HEK293 (cell line): ENCODE results near the gene CEP76.
A peak's percentile ranks its signal among the peaks of the same experiment; 100 is the strongest.

Source experiments
- CTCF ChIA-PET: fragments of 350-600 bp; formaldehyde crosslinking; extraction: SDS; loops from one replicate; lab custom pipeline; 2021; ENCODE audit warnings: antibody characterized with exemption; lab: Yijun Ruan, JAX
- POLR2A ChIA-PET: fragments of 300-600 bp; formaldehyde crosslinking; extraction: SDS; loops from one replicate; lab custom pipeline; 2020; ENCODE audit warnings: antibody characterized with exemption, inconsistent platforms; lab: Yijun Ruan, JAX
- H3K27ac ChIP-seq: fragments of 200-500 bp; sonication (Bioruptor generic); 2 replicates; pipeline ENCODE4 v1.5.1; 2014; ENCODE audit warnings: low read depth, low read length, control low read depth, inconsistent platforms; ENCODE audit errors: extremely low read depth
- H3K36me3 ChIP-seq, 2 experiments: fragments of 200-500 bp in 1 of 2; sonication (Bioruptor generic) in 1 of 2; 1 replicate in 1 of 2; 2 replicates in 1 of 2; pipeline ENCODE4 v1.5.1; 2014 to 2017; ENCODE audit warnings: inconsistent platforms in 2 of 2, low read length in 2 of 2; ENCODE audit not compliant: control insufficient read depth in 2 of 2, insufficient read depth in 1 of 2
- H3K4me1 ChIP-seq: fragments of 200-500 bp; sonication (Bioruptor generic); 2 replicates; pipeline ENCODE4 v1.5.1; 2014; ENCODE audit warnings: mild to moderate bottlenecking, low read length, inconsistent platforms; ENCODE audit not compliant: control insufficient read depth, insufficient read depth
- H3K4me3 ChIP-seq: 2 replicates; pipeline ENCODE4 v1.5.1; 2011; ENCODE audit warnings: low read depth, mild to moderate bottlenecking, control low read depth, low read length, moderate library complexity
- H3K9me3 ChIP-seq: fragments of 200-500 bp; sonication (Bioruptor generic); 2 replicates; pipeline ENCODE4 v1.5.1; 2014; ENCODE audit warnings: low read depth, low read length, inconsistent platforms; ENCODE audit not compliant: control insufficient read depth, insufficient read depth
- AEBP2 ChIP-seq: fragments of 450-650 bp; formaldehyde crosslinking; IDR thresholded peaks from 2 replicates; pipeline ENCODE4 v1.5.1; 2016; ENCODE audit warnings: missing biosample characterization, missing genetic modification characterization, borderline replicate concordance
- GFI1B ChIP-seq: fragments of 450-650 bp; formaldehyde crosslinking; IDR thresholded peaks from 2 replicates; pipeline ENCODE4 v1.5.1; 2016; ENCODE audit warnings: missing biosample characterization, missing genetic modification characterization
- IKZF3 ChIP-seq: fragments of 450-650 bp; IDR thresholded peaks from 2 replicates; pipeline ENCODE4 v1.5.0; 2018; ENCODE audit warnings: missing biosample characterization, mild to moderate bottlenecking, missing genetic modification characterization, moderate library complexity
- PATZ1 ChIP-seq: fragments of 450-650 bp; formaldehyde crosslinking; IDR thresholded peaks from 2 replicates; pipeline ENCODE4 v1.5.1; 2016; ENCODE audit warnings: missing biosample characterization, missing genetic modification characterization
- ZBTB48 ChIP-seq: fragments of 450-650 bp; formaldehyde crosslinking; IDR thresholded peaks from 2 replicates; pipeline ENCODE4 v1.5.1; 2016; ENCODE audit warnings: missing biosample characterization, missing genetic modification characterization
- ZFHX2 ChIP-seq: fragments of 450-650 bp; formaldehyde crosslinking; conservative IDR thresholded peaks from 2 replicates; pipeline ENCODE4 v1.5.1; 2016; ENCODE audit warnings: missing biosample characterization, missing genetic modification characterization
- ZNF132 ChIP-seq: fragments of 450-650 bp; formaldehyde crosslinking; IDR thresholded peaks from 2 replicates; pipeline ENCODE4 v1.5.1; 2017; ENCODE audit warnings: missing biosample characterization, missing genetic modification characterization, borderline replicate concordance
- ZNF133 ChIP-seq: fragments of 450-650 bp; formaldehyde crosslinking; IDR thresholded peaks from 2 replicates; pipeline ENCODE4 v1.5.1; 2016; ENCODE audit warnings: missing biosample characterization, missing genetic modification characterization
- ZNF2 ChIP-seq: fragments of 450-650 bp; formaldehyde crosslinking; IDR thresholded peaks from 2 replicates; pipeline ENCODE4 v1.5.1; 2016; ENCODE audit warnings: missing biosample characterization, missing genetic modification characterization
- ZNF266 ChIP-seq: fragments of 450-650 bp; formaldehyde crosslinking; IDR thresholded peaks from 2 replicates; pipeline ENCODE4 v1.5.1; 2016; ENCODE audit warnings: missing biosample characterization, missing genetic modification characterization, low read depth
- ZNF354C ChIP-seq: fragments of 450-650 bp; formaldehyde crosslinking; IDR thresholded peaks from 2 replicates; pipeline ENCODE4 v1.5.1; 2016; ENCODE audit warnings: missing biosample characterization, missing genetic modification characterization, low read depth, borderline replicate concordance
- ZNF37A ChIP-seq: fragments of 450-650 bp; IDR thresholded peaks from 2 replicates; pipeline ENCODE4 v1.5.1; 2018; ENCODE audit warnings: missing biosample characterization, missing genetic modification characterization
- ZNF416 ChIP-seq: fragments of 450-650 bp; formaldehyde crosslinking; IDR thresholded peaks from 2 replicates; pipeline ENCODE4 v1.5.1; 2016; ENCODE audit warnings: missing biosample characterization, missing genetic modification characterization
- ZNF423 ChIP-seq: fragments of 450-650 bp; formaldehyde crosslinking; IDR thresholded peaks from 2 replicates; pipeline ENCODE4 v1.5.1; 2016; ENCODE audit warnings: missing biosample characterization, missing genetic modification characterization
- ZNF48 ChIP-seq: fragments of 450-650 bp; formaldehyde crosslinking; IDR thresholded peaks from 2 replicates; pipeline ENCODE4 v1.5.1; 2016; ENCODE audit warnings: missing biosample characterization, missing genetic modification characterization
- ZNF530 ChIP-seq: fragments of 450-650 bp; formaldehyde crosslinking; IDR thresholded peaks from 2 replicates; pipeline ENCODE4 v1.5.1; 2016; ENCODE audit warnings: low read depth, missing biosample characterization, missing genetic modification characterization
- ZNF555 ChIP-seq: fragments of 450-650 bp; formaldehyde crosslinking; conservative IDR thresholded peaks from 2 replicates; pipeline ENCODE4 v1.5.1; 2017; ENCODE audit warnings: missing biosample characterization, mild to moderate bottlenecking, missing genetic modification characterization, inconsistent platforms
- ZNF571 ChIP-seq: fragments of 450-650 bp; formaldehyde crosslinking; IDR thresholded peaks from 2 replicates; pipeline ENCODE4 v1.5.0; 2017; ENCODE audit warnings: missing biosample characterization, missing genetic modification characterization
- ZNF610 ChIP-seq: fragments of 450-650 bp; formaldehyde crosslinking; IDR thresholded peaks from 2 replicates; pipeline ENCODE4 v1.5.1; 2016; ENCODE audit warnings: missing biosample characterization, missing genetic modification characterization, borderline replicate concordance
- ZNF624 ChIP-seq: fragments of 450-650 bp; formaldehyde crosslinking; IDR thresholded peaks from 2 replicates; pipeline ENCODE4 v1.5.1; 2017; ENCODE audit warnings: missing biosample characterization, missing genetic modification characterization
- ZNF658 ChIP-seq: fragments of 450-650 bp; formaldehyde crosslinking; IDR thresholded peaks from 2 replicates; pipeline ENCODE4; 2016; ENCODE audit warnings: missing biosample characterization, missing genetic modification characterization
- ZSCAN23 ChIP-seq: fragments of 450-650 bp; formaldehyde crosslinking; IDR thresholded peaks from 2 replicates; pipeline ENCODE4 v1.5.1; 2016; ENCODE audit warnings: missing biosample characterization, missing genetic modification characterization
- TF ChIP-seq, protein P1 (sequence below): fragments of 450-650 bp; formaldehyde crosslinking; IDR thresholded peaks from 2 replicates; pipeline ENCODE4 v1.5.1; 2016; ENCODE audit warnings: missing biosample characterization, missing genetic modification characterization, low read depth
- TF ChIP-seq, protein P2 (sequence below): fragments of 450-650 bp; formaldehyde crosslinking; IDR thresholded peaks from 2 replicates; pipeline ENCODE4 v1.5.1; 2017; ENCODE audit warnings: missing biosample characterization, mild to moderate bottlenecking, missing genetic modification characterization, moderate library complexity
- TF ChIP-seq, protein P3 (sequence below): fragments of 450-650 bp; formaldehyde crosslinking; IDR thresholded peaks from 2 replicates; pipeline ENCODE4 v1.5.1; 2017; ENCODE audit warnings: missing biosample characterization, missing genetic modification characterization
- TF ChIP-seq, protein P4 (sequence below): fragments of 450-650 bp; formaldehyde crosslinking; IDR thresholded peaks from 2 replicates; pipeline ENCODE4 v1.5.1; 2016; ENCODE audit warnings: missing biosample characterization, missing genetic modification characterization

The CEP76 gene

GRCh38 chr18:12658426-12659138, 43.9 kb downstream of the CEP76 start (continued):
- TF ChIP-seq, protein P1, sequence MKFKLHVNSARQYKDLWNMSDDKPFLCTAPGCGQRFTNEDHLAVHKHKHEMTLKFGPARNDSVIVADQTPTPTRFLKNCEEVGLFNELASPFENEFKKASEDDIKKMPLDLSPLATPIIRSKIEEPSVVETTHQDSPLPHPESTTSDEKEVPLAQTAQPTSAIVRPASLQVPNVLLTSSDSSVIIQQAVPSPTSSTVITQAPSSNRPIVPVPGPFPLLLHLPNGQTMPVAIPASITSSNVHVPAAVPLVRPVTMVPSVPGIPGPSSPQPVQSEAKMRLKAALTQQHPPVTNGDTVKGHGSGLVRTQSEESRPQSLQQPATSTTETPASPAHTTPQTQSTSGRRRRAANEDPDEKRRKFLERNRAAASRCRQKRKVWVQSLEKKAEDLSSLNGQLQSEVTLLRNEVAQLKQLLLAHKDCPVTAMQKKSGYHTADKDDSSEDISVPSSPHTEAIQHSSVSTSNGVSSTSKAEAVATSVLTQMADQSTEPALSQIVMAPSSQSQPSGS: no peak
- TF ChIP-seq ZNF423 (peak; percentile 3; the same call in 1 of the 2 replicates), ZNF48 (tag by site-specific recombination) (no peak), ZNF132 (tag by site-specific recombination) (no peak), ZNF133 (tag by site-specific recombination) (no peak), ZNF416 (tag by site-specific recombination) (no peak), ZNF624 (no peak), ZNF530 (tag by site-specific recombination) (no peak)
- TF ChIP-seq, protein P2, sequence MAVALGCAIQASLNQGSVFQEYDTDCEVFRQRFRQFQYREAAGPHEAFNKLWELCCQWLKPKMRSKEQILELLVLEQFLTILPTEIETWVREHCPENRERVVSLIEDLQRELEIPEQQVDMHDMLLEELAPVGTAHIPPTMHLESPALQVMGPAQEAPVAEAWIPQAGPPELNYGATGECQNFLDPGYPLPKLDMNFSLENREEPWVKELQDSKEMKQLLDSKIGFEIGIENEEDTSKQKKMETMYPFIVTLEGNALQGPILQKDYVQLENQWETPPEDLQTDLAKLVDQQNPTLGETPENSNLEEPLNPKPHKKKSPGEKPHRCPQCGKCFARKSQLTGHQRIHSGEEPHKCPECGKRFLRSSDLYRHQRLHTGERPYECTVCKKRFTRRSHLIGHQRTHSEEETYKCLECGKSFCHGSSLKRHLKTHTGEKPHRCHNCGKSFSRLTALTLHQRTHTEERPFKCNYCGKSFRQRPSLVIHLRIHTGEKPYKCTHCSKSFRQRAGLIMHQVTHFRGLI (tag by site-specific recombination): no peak; the same call in 1 of the 2 replicates

- Histone ChIP-seq H3K36me3 (peaks cover 5 to 11% of the 10 kb centered on the region in 2 experiments), H3K27ac (peak within 1 kb of the TSS; percentile 91), H3K4me3 (peak within 1 kb of the TSS; percentile 76), H3K9me3 (no peaks in the 10 kb centered on the region), H3K4me1 (peaks cover 5% of the 10 kb centered on the region)
- POLR2A ChIA-PET: interaction anchor here (1.5 kb wide), 1 partner anchor 280 kb away, joined by 4 read pairs; no protein-coding TSS in a partner anchor
- CTCF ChIA-PET: interaction anchor here (0.6 to 6.9 kb wide), 6 partner anchors 17 to 1821 kb away, joined by 3 to 118 read pairs (median 3); no protein-coding TSS in a partner anchor
- TF ChIP-seq ZNF555 (tag by site-specific recombination) (no peak), GFI1B (tag by site-specific recombination) (no peak), ZNF37A (tag by site-specific recombination) (no peak), ZBTB48 (tag by site-specific recombination) (no peak), PATZ1 (tag by site-specific recombination) (peak; percentile 87), ZNF658 (tag by site-specific recombination) (no peak), ZNF610 (tag by site-specific recombination) (0 out of 2 replicates have a peak, but pooled peaks have one; percentile 20), ZNF266 (tag by site-specific recombination) (no peak), AEBP2 (tag by site-specific recombination) (no peak), IKZF3 (tag by site-specific recombination) (no peak), ZSCAN23 (no peak), ZNF354C (tag by site-specific recombination) (no peak), ZNF571 (no peak), ZNF2 (tag by site-specific recombination) (no peak), ZFHX2 (tag by site-specific recombination) (peak; percentile 63; the same call in 1 of the 2 replicates)
- TF ChIP-seq, protein P3, sequence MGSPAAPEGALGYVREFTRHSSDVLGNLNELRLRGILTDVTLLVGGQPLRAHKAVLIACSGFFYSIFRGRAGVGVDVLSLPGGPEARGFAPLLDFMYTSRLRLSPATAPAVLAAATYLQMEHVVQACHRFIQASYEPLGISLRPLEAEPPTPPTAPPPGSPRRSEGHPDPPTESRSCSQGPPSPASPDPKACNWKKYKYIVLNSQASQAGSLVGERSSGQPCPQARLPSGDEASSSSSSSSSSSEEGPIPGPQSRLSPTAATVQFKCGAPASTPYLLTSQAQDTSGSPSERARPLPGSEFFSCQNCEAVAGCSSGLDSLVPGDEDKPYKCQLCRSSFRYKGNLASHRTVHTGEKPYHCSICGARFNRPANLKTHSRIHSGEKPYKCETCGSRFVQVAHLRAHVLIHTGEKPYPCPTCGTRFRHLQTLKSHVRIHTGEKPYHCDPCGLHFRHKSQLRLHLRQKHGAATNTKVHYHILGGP (tag by site-specific recombination): no peak
- TF ChIP-seq, protein P4, sequence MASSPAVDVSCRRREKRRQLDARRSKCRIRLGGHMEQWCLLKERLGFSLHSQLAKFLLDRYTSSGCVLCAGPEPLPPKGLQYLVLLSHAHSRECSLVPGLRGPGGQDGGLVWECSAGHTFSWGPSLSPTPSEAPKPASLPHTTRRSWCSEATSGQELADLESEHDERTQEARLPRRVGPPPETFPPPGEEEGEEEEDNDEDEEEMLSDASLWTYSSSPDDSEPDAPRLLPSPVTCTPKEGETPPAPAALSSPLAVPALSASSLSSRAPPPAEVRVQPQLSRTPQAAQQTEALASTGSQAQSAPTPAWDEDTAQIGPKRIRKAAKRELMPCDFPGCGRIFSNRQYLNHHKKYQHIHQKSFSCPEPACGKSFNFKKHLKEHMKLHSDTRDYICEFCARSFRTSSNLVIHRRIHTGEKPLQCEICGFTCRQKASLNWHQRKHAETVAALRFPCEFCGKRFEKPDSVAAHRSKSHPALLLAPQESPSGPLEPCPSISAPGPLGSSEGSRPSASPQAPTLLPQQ (tag by site-specific recombination): peak; percentile 76
These were observed 44.7 kb downstream of the CEP76 start, which contains the start of gene SPIRE1 for GRCh38 chr18:12657684-12658425. SPIRE1 (minus strand) TSS chr18:12658107; CDS start chr18:12657866, 241 bp downstream.
